ENCODE measurements around the gene UNC119B.

Gene UNC119B

DNA sequence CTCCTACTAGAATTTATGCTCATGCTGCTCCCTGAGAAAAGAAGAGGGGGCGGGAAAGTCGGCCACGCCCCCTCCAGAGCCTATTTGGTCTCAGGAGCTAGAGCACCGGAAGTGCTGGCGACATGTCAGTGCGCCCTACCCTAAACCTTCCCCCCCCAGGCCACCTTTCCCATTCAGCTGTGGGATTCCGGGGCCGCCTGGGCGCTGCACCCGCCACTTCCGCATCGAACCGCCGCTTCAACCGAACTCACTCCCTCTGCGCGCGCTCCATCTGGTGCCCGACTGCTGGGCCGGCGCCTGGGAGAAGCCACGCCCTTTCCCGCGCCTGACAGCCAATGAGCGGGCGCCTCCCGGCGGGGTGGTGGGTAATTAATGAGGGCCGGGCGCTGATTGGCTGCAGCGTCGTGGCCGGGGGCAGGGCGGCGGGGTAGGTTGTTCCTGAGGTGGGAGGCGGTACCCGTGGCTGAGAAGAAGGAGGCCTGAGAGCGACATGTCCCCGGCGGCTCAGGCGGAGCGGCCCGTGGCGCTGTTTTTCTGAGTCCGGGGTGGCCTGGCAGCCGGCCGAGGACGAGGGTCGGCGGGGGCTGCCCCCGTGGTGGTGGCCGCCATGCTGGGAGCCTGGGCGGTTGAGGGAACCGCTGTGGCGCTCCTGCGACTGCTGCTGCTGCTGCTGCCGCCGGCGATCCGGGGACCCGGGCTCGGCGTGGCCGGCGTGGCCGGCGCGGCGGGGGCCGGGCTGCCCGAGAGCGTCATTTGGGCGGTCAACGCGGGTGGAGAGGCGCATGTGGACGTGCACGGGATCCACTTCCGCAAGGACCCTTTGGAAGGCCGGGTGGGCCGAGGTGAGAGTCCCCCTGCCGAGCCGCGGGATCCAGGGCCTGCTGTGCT, 23.3 kb upstream of the UNC119B start, which contains the start of gene MLEC (continued):
- TF ChIP-seq ZNF133 (tag by site-specific recombination; IDR thresholded peaks at IDR 0.05), result no peak
- TF ChIP-seq ZBTB1 (tag by site-specific recombination; IDR thresholded peaks at IDR 0.05), result peak; percentile 96; the same call in 1 of the 2 replicates
- TF ChIP-seq OSR2 (tag by site-specific recombination; IDR thresholded peaks at IDR 0.05), result no peak
- peak; percentile 95 for TF ChIP-seq REPIN1 (tag by site-specific recombination; IDR thresholded peaks at IDR 0.05; ENCODE audit: low read depth)
- TF ChIP-seq ZBTB21 (tag by site-specific recombination; IDR thresholded peaks at IDR 0.05), result peak; percentile 70; the same call in 1 of the 2 replicates
- no peak for TF ChIP-seq MEIS1 (CRISPR knock-in tag; IDR thresholded peaks at IDR 0.05; ENCODE audit: borderline replicate concordance)
- TF ChIP-seq ZNF510 (tag by site-specific recombination; IDR thresholded peaks at IDR 0.05; ENCODE audit: insufficient replicate concordance), result no peak
- 0 out of 2 replicates have a peak, but pooled peaks have one; percentile 25 for TF ChIP-seq ZNF366 (tag by site-specific recombination; conservative IDR thresholded peaks at IDR 0.05)
- TF ChIP-seq, protein P1, sequence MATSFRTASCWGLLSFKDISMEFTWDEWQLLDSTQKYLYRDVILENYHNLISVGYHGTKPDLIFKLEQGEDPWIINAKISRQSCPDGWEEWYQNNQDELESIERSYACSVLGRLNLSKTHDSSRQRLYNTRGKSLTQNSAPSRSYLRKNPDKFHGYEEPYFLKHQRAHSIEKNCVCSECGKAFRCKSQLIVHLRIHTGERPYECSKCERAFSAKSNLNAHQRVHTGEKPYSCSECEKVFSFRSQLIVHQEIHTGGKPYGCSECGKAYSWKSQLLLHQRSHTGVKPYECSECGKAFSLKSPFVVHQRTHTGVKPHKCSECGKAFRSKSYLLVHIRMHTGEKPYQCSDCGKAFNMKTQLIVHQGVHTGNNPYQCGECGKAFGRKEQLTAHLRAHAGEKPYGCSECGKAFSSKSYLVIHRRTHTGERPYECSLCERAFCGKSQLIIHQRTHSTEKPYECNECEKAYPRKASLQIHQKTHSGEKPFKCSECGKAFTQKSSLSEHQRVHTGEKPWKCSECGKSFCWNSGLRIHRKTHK (tag by site-specific recombination; IDR thresholded peaks at IDR 0.05), result no peak
- TF ChIP-seq, protein P2, sequence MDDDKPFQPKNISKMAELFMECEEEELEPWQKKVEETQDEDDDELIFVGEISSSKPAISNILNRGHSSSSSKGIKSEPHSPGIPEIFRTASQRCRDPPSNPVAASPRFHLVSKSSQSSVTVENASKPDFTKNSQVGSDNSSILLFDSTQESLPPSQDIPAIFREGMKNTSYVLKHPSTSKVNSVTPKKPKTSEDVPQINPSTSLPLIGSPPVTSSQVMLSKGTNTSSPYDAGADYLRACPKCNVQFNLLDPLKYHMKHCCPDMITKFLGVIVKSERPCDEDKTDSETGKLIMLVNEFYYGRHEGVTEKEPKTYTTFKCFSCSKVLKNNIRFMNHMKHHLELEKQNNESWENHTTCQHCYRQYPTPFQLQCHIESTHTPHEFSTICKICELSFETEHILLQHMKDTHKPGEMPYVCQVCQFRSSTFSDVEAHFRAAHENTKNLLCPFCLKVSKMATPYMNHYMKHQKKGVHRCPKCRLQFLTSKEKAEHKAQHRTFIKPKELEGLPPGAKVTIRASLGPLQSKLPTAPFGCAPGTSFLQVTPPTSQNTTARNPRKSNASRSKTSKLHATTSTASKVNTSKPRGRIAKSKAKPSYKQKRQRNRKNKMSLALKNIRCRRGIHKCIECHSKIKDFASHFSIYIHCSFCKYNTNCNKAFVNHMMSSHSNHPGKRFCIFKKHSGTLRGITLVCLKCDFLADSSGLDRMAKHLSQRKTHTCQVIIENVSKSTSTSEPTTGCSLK (tag by site-specific recombination; IDR thresholded peaks at IDR 0.05), result no peak
- TF ChIP-seq, protein P3, sequence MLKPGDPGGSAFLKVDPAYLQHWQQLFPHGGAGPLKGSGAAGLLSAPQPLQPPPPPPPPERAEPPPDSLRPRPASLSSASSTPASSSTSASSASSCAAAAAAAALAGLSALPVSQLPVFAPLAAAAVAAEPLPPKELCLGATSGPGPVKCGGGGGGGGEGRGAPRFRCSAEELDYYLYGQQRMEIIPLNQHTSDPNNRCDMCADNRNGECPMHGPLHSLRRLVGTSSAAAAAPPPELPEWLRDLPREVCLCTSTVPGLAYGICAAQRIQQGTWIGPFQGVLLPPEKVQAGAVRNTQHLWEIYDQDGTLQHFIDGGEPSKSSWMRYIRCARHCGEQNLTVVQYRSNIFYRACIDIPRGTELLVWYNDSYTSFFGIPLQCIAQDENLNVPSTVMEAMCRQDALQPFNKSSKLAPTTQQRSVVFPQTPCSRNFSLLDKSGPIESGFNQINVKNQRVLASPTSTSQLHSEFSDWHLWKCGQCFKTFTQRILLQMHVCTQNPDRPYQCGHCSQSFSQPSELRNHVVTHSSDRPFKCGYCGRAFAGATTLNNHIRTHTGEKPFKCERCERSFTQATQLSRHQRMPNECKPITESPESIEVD (tag by site-specific recombination; IDR thresholded peaks at IDR 0.05), result no peak
- TF ChIP-seq, protein P4, sequence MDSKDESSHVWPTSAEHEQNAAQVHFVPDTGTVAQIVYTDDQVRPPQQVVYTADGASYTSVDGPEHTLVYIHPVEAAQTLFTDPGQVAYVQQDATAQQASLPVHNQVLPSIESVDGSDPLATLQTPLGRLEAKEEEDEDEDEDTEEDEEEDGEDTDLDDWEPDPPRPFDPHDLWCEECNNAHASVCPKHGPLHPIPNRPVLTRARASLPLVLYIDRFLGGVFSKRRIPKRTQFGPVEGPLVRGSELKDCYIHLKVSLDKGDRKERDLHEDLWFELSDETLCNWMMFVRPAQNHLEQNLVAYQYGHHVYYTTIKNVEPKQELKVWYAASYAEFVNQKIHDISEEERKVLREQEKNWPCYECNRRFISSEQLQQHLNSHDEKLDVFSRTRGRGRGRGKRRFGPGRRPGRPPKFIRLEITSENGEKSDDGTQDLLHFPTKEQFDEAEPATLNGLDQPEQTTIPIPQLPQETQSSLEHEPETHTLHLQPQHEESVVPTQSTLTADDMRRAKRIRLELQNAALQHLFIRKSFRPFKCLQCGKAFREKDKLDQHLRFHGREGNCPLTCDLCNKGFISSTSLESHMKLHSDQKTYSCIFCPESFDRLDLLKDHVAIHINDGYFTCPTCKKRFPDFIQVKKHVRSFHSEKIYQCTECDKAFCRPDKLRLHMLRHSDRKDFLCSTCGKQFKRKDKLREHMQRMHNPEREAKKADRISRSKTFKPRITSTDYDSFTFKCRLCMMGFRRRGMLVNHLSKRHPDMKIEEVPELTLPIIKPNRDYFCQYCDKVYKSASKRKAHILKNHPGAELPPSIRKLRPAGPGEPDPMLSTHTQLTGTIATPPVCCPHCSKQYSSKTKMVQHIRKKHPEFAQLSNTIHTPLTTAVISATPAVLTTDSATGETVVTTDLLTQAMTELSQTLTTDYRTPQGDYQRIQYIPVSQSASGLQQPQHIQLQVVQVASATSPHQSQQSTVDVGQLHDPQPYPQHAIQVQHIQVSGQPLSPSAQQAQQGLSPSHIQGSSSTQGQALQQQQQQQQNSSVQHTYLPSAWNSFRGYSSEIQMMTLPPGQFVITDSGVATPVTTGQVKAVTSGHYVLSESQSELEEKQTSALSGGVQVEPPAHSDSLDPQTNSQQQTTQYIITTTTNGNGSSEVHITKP (tag by site-specific recombination; IDR thresholded peaks at IDR 0.05), result peak; percentile 71
- peak; percentile 80 for TF ChIP-seq ZNF76 (tag by site-specific recombination; IDR thresholded peaks at IDR 0.05; ENCODE audit: borderline replicate concordance, low read depth)
- no peak for TF ChIP-seq ZNF350 (tag by site-specific recombination; IDR thresholded peaks at IDR 0.05)
- no peak for TF ChIP-seq TRIM28 (IDR thresholded peaks at IDR 0.05; ENCODE audit: borderline replicate concordance, low read length)
- TF ChIP-seq ZNF248 (tag by site-specific recombination; IDR thresholded peaks at IDR 0.05), result no peak
- no peak; the same call in 1 of the 2 replicates for TF ChIP-seq ZNF423 (tag by site-specific recombination; IDR thresholded peaks at IDR 0.05)
- no peak for TF ChIP-seq ZNF514 (tag by site-specific recombination; IDR thresholded peaks at IDR 0.05)
- TF ChIP-seq ZNF501 (tag by site-specific recombination; IDR thresholded peaks at IDR 0.05), result peak; percentile 95
- TF ChIP-seq ZNF157 (tag by site-specific recombination; IDR thresholded peaks at IDR 0.05), result no peak
- TF ChIP-seq BCL11B (tag by site-specific recombination; IDR thresholded peaks at IDR 0.05; ENCODE audit: low read depth), result no peak
- TF ChIP-seq FEZF1 (tag by site-specific recombination; IDR thresholded peaks at IDR 0.05), result no peak
- TF ChIP-seq ZNF302 (tag by site-specific recombination; IDR thresholded peaks at IDR 0.05; ENCODE audit: low read depth), result no peak
- TF ChIP-seq ZNF239 (tag by site-specific recombination; IDR thresholded peaks at IDR 0.05), result peak; percentile 22; the same call in 1 of the 2 replicates
- no peak for TF ChIP-seq KLF1 (tag by site-specific recombination; IDR thresholded peaks at IDR 0.05)
- peak; percentile 63 for TF ChIP-seq ZBTB8A (tag by site-specific recombination; IDR thresholded peaks at IDR 0.05)
- TF ChIP-seq ZNF214 (tag by site-specific recombination; IDR thresholded peaks at IDR 0.05; ENCODE audit: borderline replicate concordance), result no peak
- TF ChIP-seq MZF1 (tag by site-specific recombination; IDR thresholded peaks at IDR 0.05; ENCODE audit: borderline replicate concordance), result no peak
- TF ChIP-seq, protein P5, sequence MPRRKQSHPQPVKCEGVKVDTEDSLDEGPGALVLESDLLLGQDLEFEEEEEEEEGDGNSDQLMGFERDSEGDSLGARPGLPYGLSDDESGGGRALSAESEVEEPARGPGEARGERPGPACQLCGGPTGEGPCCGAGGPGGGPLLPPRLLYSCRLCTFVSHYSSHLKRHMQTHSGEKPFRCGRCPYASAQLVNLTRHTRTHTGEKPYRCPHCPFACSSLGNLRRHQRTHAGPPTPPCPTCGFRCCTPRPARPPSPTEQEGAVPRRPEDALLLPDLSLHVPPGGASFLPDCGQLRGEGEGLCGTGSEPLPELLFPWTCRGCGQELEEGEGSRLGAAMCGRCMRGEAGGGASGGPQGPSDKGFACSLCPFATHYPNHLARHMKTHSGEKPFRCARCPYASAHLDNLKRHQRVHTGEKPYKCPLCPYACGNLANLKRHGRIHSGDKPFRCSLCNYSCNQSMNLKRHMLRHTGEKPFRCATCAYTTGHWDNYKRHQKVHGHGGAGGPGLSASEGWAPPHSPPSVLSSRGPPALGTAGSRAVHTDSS (tag by site-specific recombination; IDR thresholded peaks at IDR 0.05), result peak; percentile 35; the same call in 1 of the 2 replicates
- TF ChIP-seq ZNF155 (tag by site-specific recombination; IDR thresholded peaks at IDR 0.05), result no peak

All from HEK293 (cell line).